ENCODE data around the gene MPZL3. TPM values are rescaled to one million over a fixed set of nuclear protein-coding genes. Genes with fewer than 3 reads are reported as not detected.
"Not testable (repeated sequence)": the region's sequence is repeated elsewhere in the genome, so short reads cannot be mapped to it uniquely, and the experiment has no call there.

MPZL3 gene
- total and polyA plus RNA-seq, 12 donors, result 0.28 to 3.2 (median 0.85) TPM

DNA sequence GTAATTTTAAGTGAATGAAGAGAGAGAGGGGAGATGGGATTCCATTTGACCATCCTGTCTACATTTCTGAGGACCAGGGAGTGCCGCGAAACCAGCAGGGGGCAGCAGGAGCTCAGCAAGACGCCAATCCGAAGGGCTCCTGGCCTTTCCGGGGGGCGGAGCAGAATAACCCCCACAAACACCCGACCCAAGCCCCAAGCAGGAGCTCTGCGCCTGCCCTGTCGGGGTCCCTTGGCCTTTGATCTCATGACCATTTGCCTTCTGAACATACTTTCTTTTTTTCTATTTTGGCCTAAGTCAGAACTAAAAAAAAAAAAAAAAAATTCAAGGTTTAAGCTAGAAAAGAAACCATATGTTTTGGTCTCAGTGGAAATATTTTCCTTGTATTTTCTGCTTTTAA lies 53.8 kb downstream of the MPZL3 start:
- WGBS, 4 donors, result 0 to 1% (median 0%) methylated on average over 5 to 9 of the region's 9 CpGs
- Histone ChIP-seq H3K9me3 (replicated peaks in 1 of 3) (no peaks in the 10 kb centered on the region), H3K27me3 (no peaks in the 10 kb centered on the region), H3K4me3 (no peak overlapping the region), H3K27ac (no peak overlapping the region), H3K4me1 (replicated peaks in 1 of 2) (peaks cover 0 to 10% of the 10 kb centered on the region in 2 donors), H3K36me3 (replicated peaks in 1 of 2) (no peaks in the 10 kb centered on the region)
- TF ChIP-seq, protein P1, sequence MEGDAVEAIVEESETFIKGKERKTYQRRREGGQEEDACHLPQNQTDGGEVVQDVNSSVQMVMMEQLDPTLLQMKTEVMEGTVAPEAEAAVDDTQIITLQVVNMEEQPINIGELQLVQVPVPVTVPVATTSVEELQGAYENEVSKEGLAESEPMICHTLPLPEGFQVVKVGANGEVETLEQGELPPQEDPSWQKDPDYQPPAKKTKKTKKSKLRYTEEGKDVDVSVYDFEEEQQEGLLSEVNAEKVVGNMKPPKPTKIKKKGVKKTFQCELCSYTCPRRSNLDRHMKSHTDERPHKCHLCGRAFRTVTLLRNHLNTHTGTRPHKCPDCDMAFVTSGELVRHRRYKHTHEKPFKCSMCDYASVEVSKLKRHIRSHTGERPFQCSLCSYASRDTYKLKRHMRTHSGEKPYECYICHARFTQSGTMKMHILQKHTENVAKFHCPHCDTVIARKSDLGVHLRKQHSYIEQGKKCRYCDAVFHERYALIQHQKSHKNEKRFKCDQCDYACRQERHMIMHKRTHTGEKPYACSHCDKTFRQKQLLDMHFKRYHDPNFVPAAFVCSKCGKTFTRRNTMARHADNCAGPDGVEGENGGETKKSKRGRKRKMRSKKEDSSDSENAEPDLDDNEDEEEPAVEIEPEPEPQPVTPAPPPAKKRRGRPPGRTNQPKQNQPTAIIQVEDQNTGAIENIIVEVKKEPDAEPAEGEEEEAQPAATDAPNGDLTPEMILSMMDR (IDR thresholded peaks at IDR 0.05), result peak; percentile 64 to 87 (median 80)
- TF ChIP-seq POLR2A (IDR thresholded peaks at IDR 0.05), result no peak
- intact Hi-C loops (cut with DNase I), result loop anchor here (2.0 to 5.0 kb wide), 2 partner anchors 154 kb away; no protein-coding TSS in a partner anchor
- peak; percentile 67 to 84 (median 71) for DNase-seq

DNA sequence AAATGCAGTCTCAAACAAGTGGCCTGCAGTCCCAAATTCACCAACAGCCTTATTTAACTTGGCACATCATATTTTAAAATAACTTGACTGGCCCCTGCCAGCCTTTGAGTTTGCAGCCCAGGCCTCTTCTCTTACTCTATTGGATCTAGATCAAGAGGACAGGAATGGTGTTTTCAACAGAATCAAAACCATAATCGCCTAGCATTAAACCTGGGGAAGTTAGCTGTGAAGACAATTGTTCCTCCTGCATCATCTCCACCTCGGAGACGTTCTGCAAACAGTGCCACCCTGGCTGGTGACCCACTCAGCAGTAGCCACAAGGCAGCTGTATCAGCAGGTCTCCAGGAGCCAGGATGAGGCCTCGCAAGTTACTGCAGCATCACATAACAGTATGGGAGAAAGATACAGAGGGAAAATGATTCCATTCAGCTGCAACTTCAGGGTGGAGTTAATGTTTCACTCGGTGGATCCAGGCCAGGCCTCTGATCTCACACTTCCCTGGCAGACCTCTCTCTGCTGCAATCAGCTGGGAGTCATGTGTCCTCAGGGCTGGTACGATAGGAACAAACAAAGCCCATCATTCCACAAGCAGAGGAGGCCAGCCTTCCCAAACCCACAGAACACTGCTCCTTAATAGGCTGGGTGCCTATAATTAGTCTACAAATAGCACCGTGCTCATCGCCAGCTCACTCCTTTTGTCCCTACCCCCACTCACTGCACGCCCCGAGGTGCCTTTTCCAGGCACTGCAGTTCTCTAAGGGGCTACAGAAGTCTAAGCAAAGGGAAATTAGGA lies 57.1 kb downstream of the MPZL3 start:
- WGBS, 4 donors, result 54 to 61% (median 57%) methylated on average over 9 to 10 of the region's 10 CpGs
- intact Hi-C loops (cut with DNase I), result loop anchor here in 1 of 2 donors (5.0 kb wide), 1 partner anchor 157 kb away; no protein-coding TSS in a partner anchor
- Histone ChIP-seq H3K27me3 (no peaks in the 10 kb centered on the region), H3K9me3 (replicated peaks in 1 of 3) (no peaks in the 10 kb centered on the region), H3K4me1 (replicated peaks in 1 of 2) (peaks cover 0 to 10% of the 10 kb centered on the region in 2 donors), H3K4me3 (no peak overlapping the region), H3K36me3 (replicated peaks in 1 of 2) (no peaks in the 10 kb centered on the region), H3K27ac (peak overlapping the region in 1 of 5 donors; percentile 31)
- DNase-seq, result peak; percentile 36 to 84 (median 51)
- TF ChIP-seq, protein P1 (IDR thresholded peaks at IDR 0.05), result no peak

DNA sequence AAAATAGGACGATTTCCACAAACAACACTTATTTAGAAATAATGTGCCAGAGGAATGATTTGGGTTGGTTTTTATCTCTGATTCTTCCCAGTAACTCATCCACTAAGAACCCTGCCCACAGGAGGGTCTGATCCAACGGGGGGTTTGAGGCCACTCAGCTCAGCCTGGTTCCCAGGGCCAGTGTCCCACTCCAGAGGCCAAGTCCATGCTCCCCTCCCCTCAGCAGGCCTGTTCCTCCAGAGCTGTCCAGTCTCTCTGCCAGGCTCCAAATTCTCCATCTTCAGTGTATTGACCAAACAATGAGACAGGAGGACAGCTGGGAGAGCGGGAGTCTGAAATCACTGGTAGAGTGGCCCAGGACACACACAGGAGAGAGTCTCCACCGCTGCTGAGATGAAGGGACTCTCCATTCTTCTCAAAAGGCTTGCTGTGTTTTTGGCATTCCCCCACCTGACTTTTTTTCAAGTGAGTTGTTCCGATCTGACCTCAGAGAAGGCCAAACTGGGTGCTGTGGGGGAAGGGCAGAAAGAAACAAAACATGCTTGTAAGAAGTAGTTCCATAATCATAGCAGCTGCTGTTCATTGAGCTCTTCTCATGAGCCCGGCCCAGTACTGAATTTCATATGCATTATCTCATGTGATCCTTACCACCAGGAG lies 58.1 kb downstream of the MPZL3 start:
- no peak overlapping the region for H3K27ac ChIP-seq

DNA sequence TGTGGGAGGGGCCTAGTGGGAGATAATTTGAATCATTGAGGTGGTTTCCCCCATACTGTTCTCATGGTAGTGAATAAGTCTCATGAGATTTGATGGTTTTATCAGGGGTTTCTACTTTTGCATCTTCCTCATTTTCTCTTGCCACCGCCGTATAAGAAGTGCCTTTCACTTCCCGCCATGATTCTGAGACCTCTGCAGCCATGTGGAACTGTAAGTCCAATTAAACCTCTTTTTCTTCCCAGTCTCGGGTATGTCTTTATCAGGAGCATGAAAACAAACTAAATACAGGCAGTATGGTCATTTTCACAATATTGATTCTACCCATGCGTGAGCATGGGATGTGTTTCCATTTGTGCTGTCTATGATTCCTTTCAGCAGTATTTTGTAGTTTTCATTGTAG lies 59.3 kb downstream of the MPZL3 start:
- H3K4me3 ChIP-seq; H3K36me3 ChIP-seq (replicated peaks in 1 of 2); intact Hi-C loops (cut with DNase I); H3K27me3 ChIP-seq; H3K9me3 ChIP-seq (replicated peaks in 1 of 3); H3K27ac ChIP-seq; DNase-seq; H3K4me1 ChIP-seq (replicated peaks in 1 of 2): not testable (repeated sequence)
- WGBS, 4 donors, result 80 to 88% (median 86%) methylated on average over 5 of the region's 5 CpGs

More for the DNA sequence above, 58.1 kb downstream of the MPZL3 start:
- H3K4me3 ChIP-seq, result no peak overlapping the region
- 75 to 82% (median 78%) methylated on average over 6 of the region's 6 CpGs for WGBS, 4 donors
- no peaks in the 10 kb centered on the region for H3K36me3 ChIP-seq (replicated peaks in 1 of 2)
- H3K9me3 ChIP-seq (replicated peaks in 1 of 3), result no peaks in the 10 kb centered on the region
- no peaks in the 10 kb centered on the region for H3K27me3 ChIP-seq
- intact Hi-C loops (cut with DNase I), result no loop called here
- TF ChIP-seq POLR2A (IDR thresholded peaks at IDR 0.05), result no peak
- TF ChIP-seq, protein P1 (IDR thresholded peaks at IDR 0.05), result no peak
- H3K4me1 ChIP-seq (replicated peaks in 1 of 2), result peaks cover 0 to 8% of the 10 kb centered on the region in 2 donors
- no peak for DNase-seq

DNA sequence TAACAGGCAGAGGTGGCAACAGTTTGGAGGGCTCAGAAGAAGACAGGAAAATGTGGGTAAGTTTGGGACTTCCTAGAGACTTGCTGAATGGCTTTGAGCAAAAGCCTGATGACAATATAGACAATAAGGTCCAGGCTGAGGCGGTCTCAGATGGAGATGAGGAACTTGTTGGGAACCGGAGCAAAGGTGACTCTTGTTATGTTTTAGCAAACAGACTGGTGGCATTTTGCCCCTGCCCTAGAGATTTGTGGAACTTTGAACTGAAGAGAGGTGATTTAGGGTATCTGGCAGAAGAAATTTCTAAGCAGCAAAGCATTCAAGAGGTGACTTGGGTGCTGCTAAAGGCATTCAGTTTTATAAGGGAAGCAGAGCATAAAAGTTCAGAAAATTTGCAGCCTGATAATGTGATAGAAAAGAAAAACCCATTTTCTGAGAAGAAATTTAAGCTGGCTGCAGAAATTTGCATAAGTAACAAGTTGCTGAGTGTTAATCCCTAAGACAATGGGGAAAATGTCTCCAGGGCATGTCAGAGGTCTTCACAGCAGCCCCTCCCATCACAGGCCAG lies 61.1 kb downstream of the MPZL3 start:
- WGBS, 4 donors, result 45 to 95% (median 87%) methylated on average over 2 of the region's 2 CpGs
- DNase-seq; H3K9me3 ChIP-seq (replicated peaks in 1 of 3); intact Hi-C loops (cut with DNase I); H3K4me1 ChIP-seq (replicated peaks in 1 of 2); H3K27ac ChIP-seq; H3K4me3 ChIP-seq; H3K36me3 ChIP-seq (replicated peaks in 1 of 2); H3K27me3 ChIP-seq: not testable (repeated sequence)

Measured in adrenal gland (tissue), 12 donors.